K562 (cell line): ENCODE measurements around the gene UTP25. TPM values are rescaled to one million over a fixed set of nuclear protein-coding genes. Genes with fewer than 3 reads are reported as not detected.

ENCODE experiments used
- BRD4 ChIP-seq: fragments of 200-600 bp; sonication (generic); IDR thresholded peaks from 2 replicates; pipeline ENCODE4 v1.6.1; 2017; ENCODE audit warnings: inconsistent platforms
- CTBP1 ChIP-seq: fragments of 450-650 bp; IDR thresholded peaks from 2 replicates; pipeline ENCODE4 v1.6.1; 2016; ENCODE audit warnings: borderline replicate concordance
- DACH1 ChIP-seq: fragments of 450-650 bp; IDR thresholded peaks from 2 replicates; pipeline ENCODE4 v1.6.1; 2018; ENCODE audit not compliant: partially characterized antibody
- ERF ChIP-seq: fragments of 450-650 bp; formaldehyde crosslinking; IDR thresholded peaks from 2 replicates; pipeline ENCODE4 v1.4.0; 2020; ENCODE audit warnings: mild to moderate bottlenecking, mixed read lengths
- KDM5B ChIP-seq: fragments of 200-600 bp; sonication (generic); IDR thresholded peaks from 2 replicates; pipeline ENCODE4 v1.6.1; 2012; ENCODE audit warnings: low read depth, mild to moderate bottlenecking, moderate library complexity, low read length, control low read depth, inconsistent platforms; ENCODE audit not compliant: insufficient replicate concordance
- KLF1 ChIP-seq: fragments of 450-650 bp; IDR thresholded peaks from 2 replicates; pipeline ENCODE4 v1.6.1; 2016; ENCODE audit warnings: missing genetic modification characterization, missing compliant biosample characterization
- NCOA1 ChIP-seq: fragments of 450-650 bp; IDR thresholded peaks from 2 replicates; pipeline ENCODE4 v1.6.1; 2016; ENCODE audit warnings: low read depth
- RAD51 ChIP-seq: fragments of 450-650 bp; IDR thresholded peaks from 2 replicates; pipeline ENCODE4 v1.7.1; 2016; ENCODE audit warnings: low read depth, mild to moderate bottlenecking, borderline replicate concordance
- RHOXF2B ChIP-seq: fragments of 250-450 bp; sonication (Bioruptor Pico); conservative IDR thresholded peaks from 2 replicates; pipeline ENCODE4 v1.5.1; 2021
- SAFB2 ChIP-seq: fragments of 200-400 bp; formaldehyde crosslinking; IDR thresholded peaks from 2 replicates; pipeline ENCODE4 v1.6.1; 2018; ENCODE audit warnings: borderline replicate concordance, low read length, low read depth, moderate library complexity; ENCODE audit not compliant: severe bottlenecking
- TAF9B ChIP-seq: fragments of 450-650 bp; IDR thresholded peaks from 2 replicates; pipeline ENCODE4 v1.6.1; 2018; ENCODE audit warnings: mild to moderate bottlenecking; ENCODE audit not compliant: partially characterized antibody
- TRIM28 ChIP-seq: fragments of 450-650 bp; IDR thresholded peaks from 2 replicates; pipeline ENCODE4 v1.6.1; 2017
- ZNF217 ChIP-seq: sonication (generic); formaldehyde crosslinking; IDR thresholded peaks from 2 replicates; pipeline ENCODE4 v1.8.0; 2022; ENCODE audit warnings: mild to moderate bottlenecking, missing genetic modification reagents
- ZSCAN29 ChIP-seq: fragments of 450-650 bp; IDR thresholded peaks from 2 replicates; pipeline ENCODE4 v1.6.1; 2017
- polyA plus RNA-seq, 8 experiments: library from polyadenylated mRNA; depleted of rRNA in 4 of 8; stranded (reverse) in 5 of 8; unstranded in 3 of 8; fragments of >200 nt; fragmentation: Nextera tagmentation in 2 of 8; fragmentation: Illumina TruSeq in 1 of 8; extraction: Ambion mirVana in 2 of 8; extraction: Trizol in 1 of 8; gene quantifications; 2 replicates each; pipeline versions ENCODE4 v1.2.1 to v1.2.3, GENCODE V29; 2011 to 2014; ENCODE audit warnings: inconsistent platforms in 1 of 8, missing spikeins in 1 of 8
- total RNA-seq, 7 experiments: library from RNA; depleted of rRNA in 6 of 7; stranded (reverse); fragments of >200 nt in 6 of 7; fragmentation: Illumina TruSeq in 2 of 7; extraction: Trizol in 2 of 7; gene quantifications; 2 replicates each; pipeline versions ENCODE4 v1.2.1 to v1.2.3, GENCODE V29; 2011 to 2021; ENCODE audit warnings: low replicate concordance in 1 of 7
- TF ChIP-seq, protein P1 (sequence below): fragments of 250-450 bp; sonication (Bioruptor Pico); IDR thresholded peaks from 2 replicates; pipeline ENCODE4 v1.4.0; 2020
- TF ChIP-seq, protein P2 (sequence below): sonication (generic); formaldehyde crosslinking; IDR thresholded peaks from 2 replicates; pipeline ENCODE4 v1.8.0; 2023; ENCODE audit warnings: mild to moderate bottlenecking, missing genetic modification reagents
- TF ChIP-seq, protein P3 (sequence below): fragments of 250-450 bp; sonication (Bioruptor Pico); IDR thresholded peaks from 2 replicates; pipeline ENCODE4 v1.8.0; 2021; ENCODE audit warnings: borderline replicate concordance, mild to moderate bottlenecking, moderate library complexity; ENCODE audit not compliant: poor library complexity, severe bottlenecking

The UTP25 gene
- total and polyA plus RNA-seq, 9 of the 15 experiments (the other 6 are each of a cell fraction or from before 2014, with no cell fraction given): 5.7 to 17.6 (median 12.0) TPM

DNA sequence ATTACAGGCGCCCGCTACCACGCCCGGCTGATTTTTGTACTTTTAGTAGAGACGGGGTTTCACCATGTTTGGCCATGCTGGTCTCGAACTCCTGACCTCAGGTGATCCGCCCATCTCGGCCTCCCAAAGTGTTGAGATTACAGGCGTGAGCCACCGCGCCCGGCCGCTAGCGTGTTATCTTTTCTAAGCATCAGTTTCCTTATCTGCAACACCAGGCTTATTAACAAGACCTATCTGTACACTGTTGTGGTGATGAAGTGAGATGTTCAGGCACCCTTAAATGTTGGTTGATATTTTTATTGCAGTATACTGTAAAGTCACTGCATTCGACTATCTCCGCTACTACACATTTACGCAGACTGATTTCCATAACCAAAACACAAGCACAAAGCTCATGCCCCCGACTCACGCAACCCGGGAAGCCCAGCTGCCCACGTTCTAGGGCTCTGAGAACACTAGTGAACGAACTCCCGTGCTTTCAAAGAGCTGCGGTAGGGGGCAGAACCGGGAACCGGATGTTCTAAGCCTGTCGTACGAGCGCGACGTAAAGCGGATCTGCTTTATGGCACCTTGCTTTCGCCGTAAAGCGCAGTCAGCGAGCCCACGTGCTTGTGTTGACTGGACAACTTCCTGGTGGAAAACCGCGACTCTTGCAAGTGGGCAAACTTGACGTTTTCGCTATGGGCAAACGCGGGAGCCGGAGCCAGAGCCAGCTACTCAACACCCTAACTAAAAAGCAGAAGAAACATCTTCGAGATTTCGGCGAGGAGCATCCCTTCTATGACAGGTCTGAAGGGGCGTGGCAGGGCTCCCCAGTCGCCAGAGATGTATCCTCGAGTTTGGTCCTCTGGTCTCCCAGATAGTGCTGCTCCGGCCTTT is at the start of gene UTP25 (continued):
- TF ChIP-seq, protein P1, sequence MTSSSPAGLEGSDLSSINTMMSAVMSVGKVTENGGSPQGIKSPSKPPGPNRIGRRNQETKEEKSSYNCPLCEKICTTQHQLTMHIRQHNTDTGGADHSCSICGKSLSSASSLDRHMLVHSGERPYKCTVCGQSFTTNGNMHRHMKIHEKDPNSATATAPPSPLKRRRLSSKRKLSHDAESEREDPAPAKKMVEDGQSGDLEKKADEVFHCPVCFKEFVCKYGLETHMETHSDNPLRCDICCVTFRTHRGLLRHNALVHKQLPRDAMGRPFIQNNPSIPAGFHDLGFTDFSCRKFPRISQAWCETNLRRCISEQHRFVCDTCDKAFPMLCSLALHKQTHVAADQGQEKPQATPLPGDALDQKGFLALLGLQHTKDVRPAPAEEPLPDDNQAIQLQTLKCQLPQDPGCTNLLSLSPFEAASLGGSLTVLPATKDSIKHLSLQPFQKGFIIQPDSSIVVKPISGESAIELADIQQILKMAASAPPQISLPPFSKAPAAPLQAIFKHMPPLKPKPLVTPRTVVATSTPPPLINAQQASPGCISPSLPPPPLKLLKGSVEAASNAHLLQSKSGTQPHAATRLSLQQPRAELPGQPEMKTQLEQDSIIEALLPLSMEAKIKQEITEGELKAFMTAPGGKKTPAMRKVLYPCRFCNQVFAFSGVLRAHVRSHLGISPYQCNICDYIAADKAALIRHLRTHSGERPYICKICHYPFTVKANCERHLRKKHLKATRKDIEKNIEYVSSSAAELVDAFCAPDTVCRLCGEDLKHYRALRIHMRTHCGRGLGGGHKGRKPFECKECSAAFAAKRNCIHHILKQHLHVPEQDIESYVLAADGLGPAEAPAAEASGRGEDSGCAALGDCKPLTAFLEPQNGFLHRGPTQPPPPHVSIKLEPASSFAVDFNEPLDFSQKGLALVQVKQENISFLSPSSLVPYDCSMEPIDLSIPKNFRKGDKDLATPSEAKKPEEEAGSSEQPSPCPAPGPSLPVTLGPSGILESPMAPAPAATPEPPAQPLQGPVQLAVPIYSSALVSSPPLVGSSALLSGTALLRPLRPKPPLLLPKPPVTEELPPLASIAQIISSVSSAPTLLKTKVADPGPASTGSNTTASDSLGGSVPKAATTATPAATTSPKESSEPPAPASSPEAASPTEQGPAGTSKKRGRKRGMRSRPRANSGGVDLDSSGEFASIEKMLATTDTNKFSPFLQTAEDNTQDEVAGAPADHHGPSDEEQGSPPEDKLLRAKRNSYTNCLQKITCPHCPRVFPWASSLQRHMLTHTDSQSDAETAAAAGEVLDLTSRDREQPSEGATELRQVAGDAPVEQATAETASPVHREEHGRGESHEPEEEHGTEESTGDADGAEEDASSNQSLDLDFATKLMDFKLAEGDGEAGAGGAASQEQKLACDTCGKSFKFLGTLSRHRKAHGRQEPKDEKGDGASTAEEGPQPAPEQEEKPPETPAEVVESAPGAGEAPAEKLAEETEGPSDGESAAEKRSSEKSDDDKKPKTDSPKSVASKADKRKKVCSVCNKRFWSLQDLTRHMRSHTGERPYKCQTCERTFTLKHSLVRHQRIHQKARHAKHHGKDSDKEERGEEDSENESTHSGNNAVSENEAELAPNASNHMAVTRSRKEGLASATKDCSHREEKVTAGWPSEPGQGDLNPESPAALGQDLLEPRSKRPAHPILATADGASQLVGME (CRISPR knock-in tag): peak; percentile 51; the same call in 1 of the 2 replicates
- TF ChIP-seq, protein P2, sequence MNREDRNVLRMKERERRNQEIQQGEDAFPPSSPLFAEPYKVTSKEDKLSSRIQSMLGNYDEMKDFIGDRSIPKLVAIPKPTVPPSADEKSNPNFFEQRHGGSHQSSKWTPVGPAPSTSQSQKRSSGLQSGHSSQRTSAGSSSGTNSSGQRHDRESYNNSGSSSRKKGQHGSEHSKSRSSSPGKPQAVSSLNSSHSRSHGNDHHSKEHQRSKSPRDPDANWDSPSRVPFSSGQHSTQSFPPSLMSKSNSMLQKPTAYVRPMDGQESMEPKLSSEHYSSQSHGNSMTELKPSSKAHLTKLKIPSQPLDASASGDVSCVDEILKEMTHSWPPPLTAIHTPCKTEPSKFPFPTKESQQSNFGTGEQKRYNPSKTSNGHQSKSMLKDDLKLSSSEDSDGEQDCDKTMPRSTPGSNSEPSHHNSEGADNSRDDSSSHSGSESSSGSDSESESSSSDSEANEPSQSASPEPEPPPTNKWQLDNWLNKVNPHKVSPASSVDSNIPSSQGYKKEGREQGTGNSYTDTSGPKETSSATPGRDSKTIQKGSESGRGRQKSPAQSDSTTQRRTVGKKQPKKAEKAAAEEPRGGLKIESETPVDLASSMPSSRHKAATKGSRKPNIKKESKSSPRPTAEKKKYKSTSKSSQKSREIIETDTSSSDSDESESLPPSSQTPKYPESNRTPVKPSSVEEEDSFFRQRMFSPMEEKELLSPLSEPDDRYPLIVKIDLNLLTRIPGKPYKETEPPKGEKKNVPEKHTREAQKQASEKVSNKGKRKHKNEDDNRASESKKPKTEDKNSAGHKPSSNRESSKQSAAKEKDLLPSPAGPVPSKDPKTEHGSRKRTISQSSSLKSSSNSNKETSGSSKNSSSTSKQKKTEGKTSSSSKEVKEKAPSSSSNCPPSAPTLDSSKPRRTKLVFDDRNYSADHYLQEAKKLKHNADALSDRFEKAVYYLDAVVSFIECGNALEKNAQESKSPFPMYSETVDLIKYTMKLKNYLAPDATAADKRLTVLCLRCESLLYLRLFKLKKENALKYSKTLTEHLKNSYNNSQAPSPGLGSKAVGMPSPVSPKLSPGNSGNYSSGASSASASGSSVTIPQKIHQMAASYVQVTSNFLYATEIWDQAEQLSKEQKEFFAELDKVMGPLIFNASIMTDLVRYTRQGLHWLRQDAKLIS (CRISPR knock-in tag): no peak; the same call in 1 of the 2 replicates
- peak; percentile 48; the same call in 1 of the 2 replicates for TF ChIP-seq BRD4
- no peak for TF ChIP-seq ZSCAN29
- no peak for TF ChIP-seq ZNF217 (CRISPR knock-in tag)
- TF ChIP-seq CTBP1: peak; percentile 72
- no peak for TF ChIP-seq SAFB2
- TF ChIP-seq KLF1 (tag): peak; percentile 60; the same call in 1 of the 2 replicates
- TF ChIP-seq, protein P3, sequence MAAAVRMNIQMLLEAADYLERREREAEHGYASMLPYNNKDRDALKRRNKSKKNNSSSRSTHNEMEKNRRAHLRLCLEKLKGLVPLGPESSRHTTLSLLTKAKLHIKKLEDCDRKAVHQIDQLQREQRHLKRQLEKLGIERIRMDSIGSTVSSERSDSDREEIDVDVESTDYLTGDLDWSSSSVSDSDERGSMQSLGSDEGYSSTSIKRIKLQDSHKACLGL (CRISPR knock-in tag): peak; percentile 99
- TF ChIP-seq RHOXF2B (CRISPR knock-in tag): 0 out of 2 replicates have a peak, but pooled peaks have one; percentile 33
- TF ChIP-seq DACH1: peak; percentile 81
- TF ChIP-seq RAD51: peak; percentile 64; the same call in 1 of the 2 replicates
- peak; percentile 53 for TF ChIP-seq TAF9B
- TF ChIP-seq KDM5B: peak; percentile 59
- TF ChIP-seq ERF (CRISPR knock-in tag): 0 out of 2 replicates have a peak, but pooled peaks have one; percentile 22
- no peak; the same call in 1 of the 2 replicates for TF ChIP-seq NCOA1
- peak; percentile 61; the same call in 1 of the 2 replicates for TF ChIP-seq TRIM28
